ENCODE data around the gene CDH23. TPM values are rescaled to one million over a fixed set of nuclear protein-coding genes. Genes with fewer than 3 reads are reported as not detected.

The CDH23 gene
- total RNA-seq, 2 experiments from 2014 or later: 4.6 to 5.2 TPM

DNA sequence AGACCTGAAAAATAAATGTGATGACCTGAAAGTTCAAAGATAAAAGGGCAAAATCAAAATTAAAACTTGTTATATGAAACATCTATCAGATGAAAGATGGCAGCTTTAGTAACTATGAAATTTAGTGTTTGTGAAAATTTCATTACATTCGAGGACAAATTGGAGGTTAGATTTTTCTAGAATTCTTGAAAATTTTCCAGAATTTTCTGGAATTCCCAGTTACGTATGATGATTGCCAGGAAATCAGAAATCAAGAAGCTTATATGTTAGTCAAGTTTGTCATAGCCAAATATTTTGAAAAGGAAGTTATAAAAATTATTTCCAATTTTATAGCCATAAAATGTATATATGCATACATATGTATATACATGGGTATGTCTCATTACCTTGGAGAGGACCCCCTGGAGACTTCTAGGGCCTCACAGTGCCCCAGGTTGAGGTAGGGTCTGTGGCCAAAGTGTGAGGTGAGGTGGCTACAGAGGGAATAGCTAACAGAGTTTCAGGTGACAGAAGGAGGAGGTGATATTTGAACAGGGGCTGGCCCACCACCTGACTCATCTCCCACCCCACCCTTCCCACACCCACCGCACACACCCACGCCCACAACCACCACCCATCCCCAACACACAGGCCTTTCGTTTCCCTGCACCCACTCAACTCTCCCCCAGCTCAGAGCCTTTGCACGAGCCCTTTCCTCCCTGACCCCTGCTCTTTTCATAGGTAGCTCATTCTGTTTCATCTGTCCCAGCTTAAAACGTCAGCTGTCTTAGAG lies 301.4 kb downstream of the CDH23 start:
- ChIA-PET POLR2A (interaction anchor here (1.2 to 2.9 kb wide), 3 partner anchors 10 to 75 kb away, joined by 6 to 20 read pairs (median 6); partner anchors contain the start of gene VSIR), CTCF (interaction anchor here (0.6 to 3.8 kb wide), 8 partner anchors 9 to 149 kb away, joined by 3 to 26 read pairs (median 4); partner anchors contain the start of gene VSIR)
- DNase-seq: peak in 4 of 14 experiments; percentile 45 to 71 (median 51)
- Histone ChIP-seq H3K4me1 (ENCODE audit: insufficient read depth, low read length) (peaks cover 69% of the 10 kb centered on the region), H3K4me3 (ENCODE audit: low read length) (no peak overlapping the region), H3K27me3 (ENCODE audit: control insufficient read depth in 1 of 2, insufficient read depth in 2 of 2, low read length in 2 of 2) (no peaks in the 10 kb centered on the region), H3K36me3 (ENCODE audit: insufficient read depth, low read length) (no peaks in the 10 kb centered on the region), H3K27ac (ENCODE audit: low read depth in 1 of 2, low read length in 2 of 2) (no peak overlapping the region), H3K9me3 (ENCODE audit: control insufficient read depth in 1 of 2, insufficient read depth in 1 of 2, low read length in 2 of 2) (no peaks in the 10 kb centered on the region)
- no peaks in the 10 kb centered on the region for H3K36me3 Mint-ChIP-seq (ENCODE audit: low read depth)
- H3K27ac Mint-ChIP-seq: peak overlapping the region; percentile 8
- no peaks in the 10 kb centered on the region for H3K9me3 Mint-ChIP-seq
- TF ChIP-seq, protein P1, sequence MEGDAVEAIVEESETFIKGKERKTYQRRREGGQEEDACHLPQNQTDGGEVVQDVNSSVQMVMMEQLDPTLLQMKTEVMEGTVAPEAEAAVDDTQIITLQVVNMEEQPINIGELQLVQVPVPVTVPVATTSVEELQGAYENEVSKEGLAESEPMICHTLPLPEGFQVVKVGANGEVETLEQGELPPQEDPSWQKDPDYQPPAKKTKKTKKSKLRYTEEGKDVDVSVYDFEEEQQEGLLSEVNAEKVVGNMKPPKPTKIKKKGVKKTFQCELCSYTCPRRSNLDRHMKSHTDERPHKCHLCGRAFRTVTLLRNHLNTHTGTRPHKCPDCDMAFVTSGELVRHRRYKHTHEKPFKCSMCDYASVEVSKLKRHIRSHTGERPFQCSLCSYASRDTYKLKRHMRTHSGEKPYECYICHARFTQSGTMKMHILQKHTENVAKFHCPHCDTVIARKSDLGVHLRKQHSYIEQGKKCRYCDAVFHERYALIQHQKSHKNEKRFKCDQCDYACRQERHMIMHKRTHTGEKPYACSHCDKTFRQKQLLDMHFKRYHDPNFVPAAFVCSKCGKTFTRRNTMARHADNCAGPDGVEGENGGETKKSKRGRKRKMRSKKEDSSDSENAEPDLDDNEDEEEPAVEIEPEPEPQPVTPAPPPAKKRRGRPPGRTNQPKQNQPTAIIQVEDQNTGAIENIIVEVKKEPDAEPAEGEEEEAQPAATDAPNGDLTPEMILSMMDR (IDR thresholded peaks at IDR 0.05): no peak
- no peaks in the 10 kb centered on the region for H3K27me3 Mint-ChIP-seq
- H3K4me1 Mint-ChIP-seq (ENCODE audit: low read depth): peaks cover 29% of the 10 kb centered on the region
- no peak for ATAC-seq (ENCODE audit: poor library complexity)
- intact Hi-C loops (cut with DNase I, micrococcal nuclease): no loop called here
- H3K4me3 Mint-ChIP-seq: no peak overlapping the region

DNA sequence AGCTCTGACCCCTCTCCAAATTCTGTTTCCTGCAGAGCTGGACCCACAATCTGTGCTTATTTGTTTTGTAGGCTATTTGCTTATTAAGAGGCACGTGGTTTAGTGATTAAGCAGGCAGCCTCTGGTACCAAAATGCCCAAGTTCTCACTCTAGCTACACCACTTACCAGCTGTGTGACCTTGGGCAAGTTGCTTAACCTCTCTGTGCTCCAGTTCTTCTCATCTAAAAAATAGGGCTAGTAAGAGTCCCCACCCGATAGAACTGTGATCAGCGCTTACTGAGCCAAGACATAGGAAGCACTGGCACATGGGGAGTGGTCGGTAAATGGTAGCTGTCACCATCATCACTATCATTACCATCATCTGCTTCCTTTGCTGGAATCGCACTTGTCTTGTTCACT lies 302.0 kb downstream of the CDH23 start:
- Histone ChIP-seq H3K27me3 (ENCODE audit: control insufficient read depth in 1 of 2, insufficient read depth in 2 of 2, low read length in 2 of 2) (no peaks in the 10 kb centered on the region), H3K27ac (ENCODE audit: low read depth in 1 of 2, low read length in 2 of 2) (no peak overlapping the region), H3K4me3 (ENCODE audit: low read length) (no peak overlapping the region), H3K36me3 (ENCODE audit: insufficient read depth, low read length) (no peaks in the 10 kb centered on the region), H3K9me3 (ENCODE audit: control insufficient read depth in 1 of 2, insufficient read depth in 1 of 2, low read length in 2 of 2) (no peaks in the 10 kb centered on the region), H3K4me1 (ENCODE audit: insufficient read depth, low read length) (peaks cover 67% of the 10 kb centered on the region)
- ChIA-PET POLR2A (interaction anchor here (2.9 kb wide), 1 partner anchor 75 kb away, joined by 20 read pairs; the partner anchor contains the start of gene VSIR), CTCF (interaction anchor here (0.6 to 3.8 kb wide), 4 partner anchors 9 to 79 kb away, joined by 3 to 26 read pairs (median 4); partner anchors contain the start of gene VSIR)
- ATAC-seq (ENCODE audit: poor library complexity) (no peak), DNase-seq (peak in 1 of 14 experiments; percentile 8)
- Mint-ChIP-seq H3K27ac (no peak overlapping the region), H3K36me3 (ENCODE audit: low read depth) (no peaks in the 10 kb centered on the region), H3K9me3 (no peaks in the 10 kb centered on the region), H3K4me1 (ENCODE audit: low read depth) (peaks cover 25% of the 10 kb centered on the region), H3K4me3 (no peak overlapping the region), H3K27me3 (no peaks in the 10 kb centered on the region)
- TF ChIP-seq, protein P1 (IDR thresholded peaks at IDR 0.05): no peak
- intact Hi-C loops (cut with DNase I, micrococcal nuclease): no loop called here

DNA sequence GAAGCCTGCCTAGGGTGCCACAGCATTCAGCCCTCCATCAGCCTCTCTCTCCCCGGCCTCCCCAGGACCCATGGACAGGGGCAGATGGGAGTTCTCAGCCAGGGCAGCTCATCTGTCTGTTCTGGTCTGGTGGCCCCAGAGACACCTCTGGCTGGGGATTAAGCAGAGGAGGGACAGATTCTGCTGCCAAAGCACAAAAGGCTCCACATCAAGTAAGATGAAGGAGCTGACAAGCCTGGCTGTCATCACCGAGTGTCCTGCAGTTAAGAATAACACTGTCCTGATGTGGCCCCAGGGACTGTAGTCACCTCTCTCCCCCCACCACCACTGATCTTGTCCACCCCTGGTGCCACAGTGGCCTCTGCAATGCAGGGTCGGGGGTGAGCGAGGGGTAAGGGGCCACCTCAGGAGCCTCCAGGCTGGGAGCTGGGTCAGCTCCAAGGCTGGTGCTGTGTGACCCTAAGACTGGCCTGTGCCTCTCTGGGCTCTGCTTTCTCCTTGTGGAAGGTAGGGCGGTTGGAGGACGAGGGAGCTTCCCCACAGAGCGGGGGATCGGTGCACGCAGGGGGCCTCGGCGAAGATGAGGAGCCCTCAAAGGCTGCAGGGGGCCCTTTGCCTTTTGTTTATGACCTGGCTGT lies 304.1 kb downstream of the CDH23 start:
- intact Hi-C loops (cut with DNase I, micrococcal nuclease): no loop called here
- Histone ChIP-seq H3K27ac (ENCODE audit: low read depth in 1 of 2, low read length in 2 of 2) (no peak overlapping the region), H3K9me3 (ENCODE audit: control insufficient read depth in 1 of 2, insufficient read depth in 1 of 2, low read length in 2 of 2) (no peaks in the 10 kb centered on the region), H3K4me3 (ENCODE audit: low read length) (no peak overlapping the region), H3K4me1 (ENCODE audit: insufficient read depth, low read length) (peaks cover 46% of the 10 kb centered on the region), H3K27me3 (ENCODE audit: control insufficient read depth in 1 of 2, insufficient read depth in 2 of 2, low read length in 2 of 2) (no peaks in the 10 kb centered on the region), H3K36me3 (ENCODE audit: insufficient read depth, low read length) (no peaks in the 10 kb centered on the region)
- Mint-ChIP-seq H3K4me1 (ENCODE audit: low read depth) (peaks cover 12% of the 10 kb centered on the region), H3K9me3 (no peaks in the 10 kb centered on the region), H3K27me3 (no peaks in the 10 kb centered on the region), H3K27ac (no peak overlapping the region), H3K4me3 (no peak overlapping the region), H3K36me3 (ENCODE audit: low read depth) (no peaks in the 10 kb centered on the region)
- TF ChIP-seq, protein P1 (IDR thresholded peaks at IDR 0.05): no peak
- DNase-seq: no peak
- CTCF ChIA-PET: no interaction called here
- POLR2A ChIA-PET: no interaction called here
- no peak for ATAC-seq (ENCODE audit: poor library complexity)
